Brain microvascular endothelial cell (primary cell): ENCODE results near the gene MAP4K5.

Experiments used
- DNase-seq: peaks from one replicate; pipeline ENCODE4 v3.0.0-alpha.2; 2020
- H3K27ac ChIP-seq: fragments of 250-450 bp; sonication (Bioruptor Pico); 2 replicates; pipeline ENCODE4 v1.5.1; 2020; ENCODE audit warnings: mild to moderate bottlenecking, moderate library complexity
- H3K27me3 ChIP-seq: fragments of 250-450 bp; sonication (Bioruptor Pico); replicated peaks from 2 replicates; pipeline ENCODE4 v1.5.1; 2020; ENCODE audit warnings: mild to moderate bottlenecking
- H3K36me3 ChIP-seq: fragments of 250-450 bp; sonication (Bioruptor Pico); replicated peaks from 2 replicates; pipeline ENCODE4 v1.5.1; 2020; ENCODE audit warnings: mild to moderate bottlenecking
- H3K4me3 ChIP-seq: 2 replicates; pipeline ENCODE4 v1.5.1; 2011; ENCODE audit warnings: low read depth, mild to moderate bottlenecking, control low read depth, low read length, moderate library complexity
- CTCF ChIP-seq: IDR thresholded peaks from 2 replicates; pipeline ENCODE4 v1.5.1; 2011; ENCODE audit warnings: low read depth, mild to moderate bottlenecking, moderate library complexity, low read length, control low read depth, inconsistent platforms; ENCODE audit errors: missing control alignments
- in situ Hi-C: cut with HindIII; loops from 2 replicates; pipeline ENCODE4 v1.10.0; 2017; ENCODE audit warnings: low sequenced_read_pairs, low pct_ligation_motif_present

MAP4K5 gene

GRCh38 chr14:50447461-50447860 lies 84.9 kb downstream of the MAP4K5 start:
- no peak for TF ChIP-seq CTCF
- peaks cover 31% of the 10 kb centered on the region for H3K36me3 ChIP-seq
- H3K4me3 ChIP-seq: no peak overlapping the region
- in situ Hi-C loops: no loop called here
- no peaks in the 10 kb centered on the region for H3K27me3 ChIP-seq
- peak overlapping the region; percentile 32 for H3K27ac ChIP-seq
- DNase-seq: no peak

- no peak for TF ChIP-seq CTCF
- DNase-seq: no peak
- H3K27ac ChIP-seq: no peak overlapping the region
- in situ Hi-C loops: no loop called here
- no peaks in the 10 kb centered on the region for H3K27me3 ChIP-seq
- no peak overlapping the region for H3K4me3 ChIP-seq
- H3K36me3 ChIP-seq: peaks cover 22% of the 10 kb centered on the region
Observed at GRCh38 chr14:50434528-50434927, 97.8 kb downstream of the MAP4K5 start.

GRCh38 chr14:50432131-50432530 lies 100.2 kb downstream of the MAP4K5 start:
- peaks cover 19% of the 10 kb centered on the region for H3K36me3 ChIP-seq
- TF ChIP-seq CTCF: no peak
- no peak overlapping the region for H3K4me3 ChIP-seq
- in situ Hi-C loops: no loop called here
- no peaks in the 10 kb centered on the region for H3K27me3 ChIP-seq
- no peak for DNase-seq
- no peak overlapping the region for H3K27ac ChIP-seq

- in situ Hi-C loops: no loop called here
- Histone ChIP-seq H3K36me3 (peaks cover 32% of the 10 kb centered on the region), H3K4me3 (no peak overlapping the region), H3K27ac (peak overlapping the region; percentile 51), H3K27me3 (no peaks in the 10 kb centered on the region)
- peak; percentile 59 for DNase-seq
- no peak for TF ChIP-seq CTCF
Observed at GRCh38 chr14:50425816-50426215, 106.6 kb downstream of the MAP4K5 start.

- Histone ChIP-seq H3K36me3 (peaks cover 37% of the 10 kb centered on the region), H3K27me3 (no peaks in the 10 kb centered on the region), H3K4me3 (no peak overlapping the region), H3K27ac (no peak overlapping the region)
- no peak for DNase-seq
- no peak for TF ChIP-seq CTCF
- in situ Hi-C loops: no loop called here
Observed at GRCh38 chr14:50425105-50425504, 107.3 kb downstream of the MAP4K5 start.

- no peak for DNase-seq
- in situ Hi-C loops: no loop called here
- Histone ChIP-seq H3K4me3 (no peak overlapping the region), H3K27me3 (no peaks in the 10 kb centered on the region), H3K36me3 (peaks cover 44% of the 10 kb centered on the region), H3K27ac (no peak overlapping the region)
- TF ChIP-seq CTCF: no peak
Observed at GRCh38 chr14:50423529-50423928, 108.8 kb downstream of the MAP4K5 start.
